ENCODE results near the gene TBC1D22A.

TBC1D22A gene

GRCh38 chr22:46986788-46987187 is 224.3 kb downstream of the TBC1D22A start:
- Histone ChIP-seq H3K4me1 (ENCODE audit: insufficient read depth, poor library complexity, severe bottlenecking) (peaks cover 15% of the 10 kb centered on the region), H3K27me3 (ENCODE audit: insufficient read depth, poor library complexity, severe bottlenecking) (no peaks in the 10 kb centered on the region), H3K36me3 (ENCODE audit: low read depth) (no peaks in the 10 kb centered on the region), H3K4me3 (ENCODE audit: severe bottlenecking) (no peak overlapping the region), H3K9me3 (ENCODE audit: severe bottlenecking) (no peaks in the 10 kb centered on the region), H3K27ac (ENCODE audit: poor library complexity, severe bottlenecking) (no peak overlapping the region)
- DNase-seq (ENCODE audit: low spot score) (no peak), ATAC-seq (ENCODE audit: low read depth) (no peak)
- TF ChIP-seq CTCF (IDR thresholded peaks at IDR 0.05; ENCODE audit: poor library complexity, severe bottlenecking): no peak

- Histone ChIP-seq H3K4me3 (ENCODE audit: severe bottlenecking) (no peak overlapping the region), H3K36me3 (ENCODE audit: low read depth) (no peaks in the 10 kb centered on the region), H3K27me3 (ENCODE audit: insufficient read depth, poor library complexity, severe bottlenecking) (no peaks in the 10 kb centered on the region), H3K9me3 (ENCODE audit: severe bottlenecking) (no peaks in the 10 kb centered on the region), H3K27ac (ENCODE audit: poor library complexity, severe bottlenecking) (no peak overlapping the region), H3K4me1 (ENCODE audit: insufficient read depth, poor library complexity, severe bottlenecking) (no peaks in the 10 kb centered on the region)
- no peak for DNase-seq (ENCODE audit: low spot score)
- ATAC-seq (ENCODE audit: low read depth): no peak
- TF ChIP-seq CTCF (IDR thresholded peaks at IDR 0.05; ENCODE audit: poor library complexity, severe bottlenecking): no peak
Measured at GRCh38 chr22:46990937-46991550, 228.6 kb downstream of the TBC1D22A start.

DNA sequence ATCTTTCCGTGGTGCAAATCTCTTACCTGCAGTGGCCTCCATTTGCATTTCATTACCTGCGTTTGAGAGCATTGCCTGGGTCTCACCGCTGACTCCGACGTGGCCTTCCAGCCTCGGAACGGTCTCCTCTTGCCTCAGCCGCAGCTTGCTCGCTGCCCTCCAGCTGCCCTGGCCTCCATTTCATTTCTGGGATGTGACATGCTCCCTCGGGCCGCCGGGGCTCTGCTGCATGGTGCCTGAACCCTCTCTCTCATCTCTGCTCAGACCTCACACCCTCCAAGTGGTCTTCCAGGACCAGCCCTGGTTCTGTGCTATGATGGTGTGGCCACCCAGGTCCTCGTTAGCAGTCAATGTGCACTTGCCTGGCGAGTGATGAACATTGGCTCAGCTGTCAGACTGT is 229.2 kb downstream of the TBC1D22A start:
- Histone ChIP-seq H3K27me3 (ENCODE audit: insufficient read depth, poor library complexity, severe bottlenecking) (no peaks in the 10 kb centered on the region), H3K4me3 (ENCODE audit: severe bottlenecking) (no peak overlapping the region), H3K9me3 (ENCODE audit: severe bottlenecking) (no peaks in the 10 kb centered on the region), H3K4me1 (ENCODE audit: insufficient read depth, poor library complexity, severe bottlenecking) (no peaks in the 10 kb centered on the region), H3K36me3 (ENCODE audit: low read depth) (no peaks in the 10 kb centered on the region), H3K27ac (ENCODE audit: poor library complexity, severe bottlenecking) (no peak overlapping the region)
- DNase-seq (ENCODE audit: low spot score) (no peak), ATAC-seq (ENCODE audit: low read depth) (no peak)
- TF ChIP-seq CTCF (IDR thresholded peaks at IDR 0.05; ENCODE audit: poor library complexity, severe bottlenecking): no peak

DNA sequence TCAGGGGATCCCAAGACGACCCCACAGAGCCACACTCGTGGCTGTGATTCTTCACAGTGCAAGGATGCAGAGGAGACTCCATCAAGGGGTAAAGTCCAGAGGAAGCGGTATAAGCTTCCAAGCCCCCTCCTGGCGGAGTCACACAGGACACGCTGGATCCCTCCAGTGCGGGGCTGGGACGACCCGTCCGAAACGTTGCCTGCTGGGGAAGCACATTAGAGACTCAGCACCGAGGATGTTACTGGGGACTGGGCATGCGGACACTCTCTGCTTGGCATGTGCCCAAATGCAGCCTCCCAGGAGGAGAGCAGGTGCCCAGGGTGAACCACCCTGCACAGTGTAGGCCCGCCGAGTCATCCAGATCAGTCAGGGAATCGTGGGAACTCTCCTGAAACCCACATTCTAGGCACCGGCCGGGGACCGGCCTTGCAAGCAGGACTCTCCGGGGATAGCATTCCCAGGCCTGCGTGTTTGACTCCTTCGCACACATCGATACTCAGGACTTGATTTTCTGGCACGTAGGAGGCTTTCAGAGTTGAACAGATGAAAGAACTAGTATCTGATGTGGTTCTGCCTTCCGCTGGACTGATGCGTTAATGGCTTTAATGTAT is 229.8 kb downstream of the TBC1D22A start:
- ATAC-seq (ENCODE audit: low read depth) (no peak), DNase-seq (ENCODE audit: low spot score) (no peak)
- no peaks in the 10 kb centered on the region for H3K27me3 ChIP-seq (ENCODE audit: insufficient read depth, poor library complexity, severe bottlenecking)
- no peak overlapping the region for H3K4me3 ChIP-seq (ENCODE audit: severe bottlenecking)
- H3K36me3 ChIP-seq (ENCODE audit: low read depth): no peaks in the 10 kb centered on the region
- no peaks in the 10 kb centered on the region for H3K9me3 ChIP-seq (ENCODE audit: severe bottlenecking)
- no peaks in the 10 kb centered on the region for H3K4me1 ChIP-seq (ENCODE audit: insufficient read depth, poor library complexity, severe bottlenecking)
- no peak overlapping the region for H3K27ac ChIP-seq (ENCODE audit: poor library complexity, severe bottlenecking)
- no peak for TF ChIP-seq CTCF (IDR thresholded peaks at IDR 0.05; ENCODE audit: poor library complexity, severe bottlenecking)

GRCh38 chr22:46993633-46994032 is 231.2 kb downstream of the TBC1D22A start:
- no peaks in the 10 kb centered on the region for H3K36me3 ChIP-seq (ENCODE audit: low read depth)
- no peaks in the 10 kb centered on the region for H3K4me1 ChIP-seq (ENCODE audit: insufficient read depth, poor library complexity, severe bottlenecking)
- no peak overlapping the region for H3K4me3 ChIP-seq (ENCODE audit: severe bottlenecking)
- TF ChIP-seq CTCF (IDR thresholded peaks at IDR 0.05; ENCODE audit: poor library complexity, severe bottlenecking): no peak
- H3K9me3 ChIP-seq (ENCODE audit: severe bottlenecking): no peaks in the 10 kb centered on the region
- no peak for DNase-seq (ENCODE audit: low spot score)
- no peak for ATAC-seq (ENCODE audit: low read depth)
- no peaks in the 10 kb centered on the region for H3K27me3 ChIP-seq (ENCODE audit: insufficient read depth, poor library complexity, severe bottlenecking)
- H3K27ac ChIP-seq (ENCODE audit: poor library complexity, severe bottlenecking): no peak overlapping the region

Measured in RWPE2 (cell line).